LNCaP clone FGC (cell line): ENCODE results near the gene SFXN3.

Experiments
- DNase-seq: peaks from one replicate; pipeline ENCODE4 v3.0.0-alpha.2; 2011; ENCODE audit warnings: low read depth
- H3K4me3 ChIP-seq: 2 replicates; pipeline ENCODE4 v1.5.1; 2011; ENCODE audit warnings: mild to moderate bottlenecking, low read depth, low read length, control low read depth
- TF ChIP-seq, protein P1 (sequence below): IDR thresholded peaks from 2 replicates; pipeline ENCODE4 v1.5.1; 2012; ENCODE audit warnings: mild to moderate bottlenecking; ENCODE audit not compliant: control insufficient read depth, insufficient read depth; ENCODE audit errors: extremely low read depth

SFXN3 gene

DNA sequence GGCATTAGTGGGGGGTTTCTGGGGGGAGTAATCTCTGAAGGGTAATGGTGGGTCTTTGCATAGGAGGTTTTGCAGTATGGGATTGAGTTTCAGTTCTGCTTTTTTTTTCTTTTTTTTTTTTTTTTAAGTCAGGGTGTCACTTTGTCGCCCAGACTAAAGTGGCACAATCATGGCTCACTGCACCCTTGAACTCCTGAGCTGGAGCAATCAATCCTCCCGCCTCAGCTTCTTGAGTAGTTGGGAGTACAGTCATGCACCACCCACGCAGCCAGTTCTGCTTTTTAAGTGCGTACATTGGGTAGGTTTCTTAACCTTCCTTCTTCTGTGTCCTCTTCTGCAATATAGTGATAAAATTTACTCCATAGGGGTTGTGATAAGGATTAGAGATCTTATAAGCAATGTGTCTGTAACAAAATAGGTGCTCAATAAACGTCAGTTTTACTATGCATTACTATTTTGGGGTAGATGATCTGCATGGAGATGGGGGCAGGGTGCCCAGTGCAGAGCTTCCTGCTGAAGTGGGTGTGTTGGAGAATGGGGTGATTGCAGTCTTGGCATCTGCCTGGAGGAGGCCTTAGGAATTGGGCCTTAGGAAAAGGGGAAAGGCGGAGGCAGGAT, 40.3 kb downstream of the SFXN3 start:
- TF ChIP-seq, protein P1, sequence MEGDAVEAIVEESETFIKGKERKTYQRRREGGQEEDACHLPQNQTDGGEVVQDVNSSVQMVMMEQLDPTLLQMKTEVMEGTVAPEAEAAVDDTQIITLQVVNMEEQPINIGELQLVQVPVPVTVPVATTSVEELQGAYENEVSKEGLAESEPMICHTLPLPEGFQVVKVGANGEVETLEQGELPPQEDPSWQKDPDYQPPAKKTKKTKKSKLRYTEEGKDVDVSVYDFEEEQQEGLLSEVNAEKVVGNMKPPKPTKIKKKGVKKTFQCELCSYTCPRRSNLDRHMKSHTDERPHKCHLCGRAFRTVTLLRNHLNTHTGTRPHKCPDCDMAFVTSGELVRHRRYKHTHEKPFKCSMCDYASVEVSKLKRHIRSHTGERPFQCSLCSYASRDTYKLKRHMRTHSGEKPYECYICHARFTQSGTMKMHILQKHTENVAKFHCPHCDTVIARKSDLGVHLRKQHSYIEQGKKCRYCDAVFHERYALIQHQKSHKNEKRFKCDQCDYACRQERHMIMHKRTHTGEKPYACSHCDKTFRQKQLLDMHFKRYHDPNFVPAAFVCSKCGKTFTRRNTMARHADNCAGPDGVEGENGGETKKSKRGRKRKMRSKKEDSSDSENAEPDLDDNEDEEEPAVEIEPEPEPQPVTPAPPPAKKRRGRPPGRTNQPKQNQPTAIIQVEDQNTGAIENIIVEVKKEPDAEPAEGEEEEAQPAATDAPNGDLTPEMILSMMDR: no peak
- no peak overlapping the region for H3K4me3 ChIP-seq
- no peak for DNase-seq

DNA sequence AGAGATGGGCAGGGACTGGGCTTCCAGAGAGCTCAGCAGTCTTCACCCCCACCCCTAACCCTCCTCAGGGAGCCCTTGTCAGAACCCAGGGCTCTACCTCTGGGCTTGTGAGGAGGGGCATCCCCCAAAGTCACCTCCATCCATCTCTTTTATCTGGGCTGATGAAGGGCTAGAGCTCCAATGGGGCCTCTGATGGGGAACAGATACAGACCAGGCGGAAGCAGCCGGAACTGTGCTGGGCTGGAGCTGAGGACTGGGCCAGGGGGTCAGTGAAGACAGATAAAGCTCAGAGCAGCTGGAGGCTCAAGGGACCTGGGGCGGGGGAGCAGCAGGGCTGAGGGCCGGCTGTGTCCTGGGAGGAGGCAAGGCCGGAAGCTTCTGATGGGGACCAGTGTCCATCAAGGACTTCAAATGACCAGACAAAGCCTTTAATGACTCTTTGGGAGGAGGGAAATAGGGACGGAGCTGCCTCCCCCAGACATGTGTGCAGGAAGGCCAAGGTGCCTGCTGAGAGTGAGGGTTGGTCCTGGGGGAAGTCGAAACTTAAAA, 40.9 kb downstream of the SFXN3 start:
- DNase-seq: no peak
- TF ChIP-seq, protein P1: no peak
- H3K4me3 ChIP-seq: no peak overlapping the region

DNA sequence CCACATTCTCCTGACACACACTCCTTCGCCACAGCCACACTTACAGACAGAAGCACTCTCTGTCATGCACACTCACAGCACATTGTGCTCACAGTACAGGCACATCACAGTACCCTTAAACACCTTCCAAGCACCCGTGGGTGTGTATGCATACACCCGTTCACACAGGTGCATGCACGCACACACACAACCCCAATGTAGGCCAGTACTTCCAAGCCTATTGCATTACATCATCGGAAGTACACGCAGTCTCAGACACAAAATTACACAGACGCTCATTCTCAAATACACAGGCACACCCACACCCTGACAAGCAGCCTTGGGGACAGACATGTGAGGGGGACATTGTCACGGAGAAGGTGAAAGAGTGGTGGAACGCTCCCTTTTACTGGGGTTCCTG, 41.9 kb downstream of the SFXN3 start:
- no peak overlapping the region for H3K4me3 ChIP-seq
- TF ChIP-seq, protein P1: no peak
- DNase-seq: no peak

DNA sequence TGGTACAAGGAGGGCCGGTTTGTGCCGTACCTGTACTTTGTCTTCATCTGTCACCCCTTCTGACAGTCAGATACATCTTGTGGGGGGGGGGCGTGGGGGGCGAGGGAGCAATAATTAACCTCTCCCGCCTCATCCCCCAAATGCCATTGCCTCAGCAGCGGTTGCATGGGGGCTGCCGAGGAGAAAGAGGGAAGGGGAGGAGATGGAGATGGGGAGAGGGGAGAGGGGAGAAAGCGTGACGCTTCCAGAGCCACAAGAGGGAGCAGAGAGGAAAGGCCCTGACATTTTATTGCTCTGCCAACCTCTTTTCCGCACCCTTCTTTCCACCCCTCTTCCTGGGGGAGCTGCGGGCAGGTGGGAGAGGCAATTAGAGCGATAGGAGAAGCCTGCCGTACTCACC, 42.6 kb downstream of the SFXN3 start:
- H3K4me3 ChIP-seq: no peak overlapping the region
- TF ChIP-seq, protein P1: no peak
- no peak for DNase-seq

DNA sequence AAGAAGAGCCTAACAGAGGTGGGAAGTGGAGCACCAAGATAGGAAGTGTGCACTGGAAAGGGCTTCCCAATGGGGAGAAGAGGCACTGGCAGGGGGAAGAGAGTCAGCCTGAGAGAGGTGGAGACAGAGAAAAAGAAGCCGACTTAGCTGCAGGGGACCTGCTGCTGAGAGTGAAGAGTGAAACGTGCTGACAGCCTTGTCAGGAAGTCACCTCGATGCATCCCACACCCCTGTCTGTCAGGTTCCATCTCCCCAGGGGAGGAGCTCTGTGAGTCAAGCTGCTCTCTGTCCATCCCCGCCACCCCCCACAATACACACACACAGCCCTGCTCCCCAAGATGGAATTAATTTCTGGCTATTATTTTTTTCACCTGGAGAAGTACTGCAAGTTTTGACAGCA, 44.7 kb downstream of the SFXN3 start:
- TF ChIP-seq, protein P1: no peak
- no peak for DNase-seq
- no peak overlapping the region for H3K4me3 ChIP-seq

DNA sequence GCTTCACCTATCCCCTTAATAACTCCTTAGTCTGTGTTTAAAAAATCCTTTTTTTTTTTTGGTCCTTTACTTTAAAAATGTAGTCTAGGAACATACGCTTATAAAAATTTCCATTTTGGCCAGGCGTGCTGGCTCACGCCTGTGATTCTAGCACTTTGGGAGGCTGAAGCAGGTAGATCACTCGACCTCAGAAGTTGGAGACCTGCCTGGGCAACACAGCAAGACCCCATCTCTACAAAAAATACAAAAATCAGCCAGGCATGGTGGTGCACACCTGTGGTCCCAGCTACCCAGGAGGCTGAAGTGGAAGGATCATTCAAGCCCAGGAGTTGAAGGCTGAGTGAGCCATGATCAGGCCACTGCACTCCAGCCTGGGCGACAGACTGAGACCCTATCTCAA, 45.6 kb downstream of the SFXN3 start:
- no peak for DNase-seq
- H3K4me3 ChIP-seq: no peak overlapping the region
- TF ChIP-seq, protein P1: no peak

DNA sequence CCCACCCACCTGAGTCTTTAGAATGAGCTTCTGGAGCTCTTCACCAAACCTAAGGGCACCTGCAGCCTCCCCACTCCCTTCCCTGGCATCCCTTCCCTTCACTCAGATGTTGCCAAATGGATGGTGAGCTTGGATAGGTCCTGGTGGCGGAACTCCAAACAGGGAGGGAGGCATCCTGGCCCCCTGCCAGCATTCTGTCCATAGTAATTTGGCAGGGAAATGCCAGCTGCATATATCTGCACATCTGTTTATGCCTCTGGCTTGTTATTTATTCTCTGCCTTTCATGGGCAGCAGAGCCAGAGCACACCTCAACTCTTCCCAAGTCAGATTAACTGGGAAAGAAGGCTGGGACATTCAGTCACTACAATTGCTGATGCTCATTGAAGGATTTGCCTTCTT, 48.8 kb downstream of the SFXN3 start:
- TF ChIP-seq, protein P1: no peak
- H3K4me3 ChIP-seq: no peak overlapping the region
- no peak for DNase-seq
